ENCODE data around the gene POC1B.

The POC1B gene

GRCh38 chr12:89513544-89513943, 12.3 kb downstream of the POC1B start:
- Histone ChIP-seq H3K4me1 (no peaks in the 10 kb centered on the region), H3K4me3 (ENCODE audit: low read depth, low read length) (no peak overlapping the region), H3K27ac (no peak overlapping the region), H3K36me3 (ENCODE audit: control insufficient read depth, insufficient read depth, low read length) (no peaks in the 10 kb centered on the region), H2AFZ (no peak overlapping the region), H3K79me2 (peaks cover 21% of the 10 kb centered on the region), H3K9me3 (ENCODE audit: control insufficient read depth, low read length) (no peaks in the 10 kb centered on the region), H3K27me3 (ENCODE audit: control insufficient read depth, insufficient read depth, low read length) (no peaks in the 10 kb centered on the region), H3K9ac (no peak overlapping the region), H3K4me2 (ENCODE audit: low read length) (no peak overlapping the region)
- TF ChIP-seq CTCF (IDR thresholded peaks at IDR 0.05) = no peak

DNA sequence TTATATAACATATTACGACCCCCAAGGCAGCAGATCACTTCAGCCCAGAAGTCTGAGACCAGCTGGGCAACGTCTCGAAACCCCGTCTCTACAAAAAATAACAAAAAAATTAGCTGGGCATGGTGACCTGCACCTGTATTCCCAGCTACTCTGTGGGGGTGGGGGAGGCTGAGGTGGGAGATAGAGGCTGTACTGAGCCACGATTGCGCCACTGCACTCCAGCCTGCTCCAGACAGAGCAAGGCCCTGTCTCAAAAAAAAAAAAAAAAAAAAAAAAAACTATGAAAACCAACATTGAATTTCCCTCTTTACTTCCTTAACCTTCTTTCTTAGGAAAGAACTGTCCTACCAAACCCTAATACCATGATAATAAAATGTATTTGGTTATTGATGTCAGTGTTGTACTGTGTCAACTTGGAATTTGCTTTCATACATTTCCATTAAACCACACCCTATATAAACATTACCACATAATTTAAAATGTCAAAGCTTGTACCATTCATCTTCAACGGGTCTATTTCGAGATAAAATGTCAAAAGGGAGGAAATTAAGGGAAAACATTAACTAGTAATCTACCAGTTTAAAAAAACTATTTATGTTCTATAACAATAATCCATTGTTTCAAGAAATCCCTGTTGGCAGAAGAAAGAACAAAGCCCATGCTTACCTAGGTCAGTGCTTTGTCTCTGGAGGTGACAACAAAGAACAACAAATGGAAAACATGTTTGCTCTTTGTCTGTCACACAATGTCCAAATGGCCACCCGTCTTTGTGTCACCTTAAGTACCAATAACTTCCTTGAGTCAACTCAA, 18.6 kb downstream of the POC1B start:
- Histone ChIP-seq H3K27ac (no peak overlapping the region), H2AFZ (no peak overlapping the region), H3K36me3 (ENCODE audit: control insufficient read depth, insufficient read depth, low read length) (no peaks in the 10 kb centered on the region), H3K9ac (no peak overlapping the region), H3K27me3 (ENCODE audit: control insufficient read depth, insufficient read depth, low read length) (no peaks in the 10 kb centered on the region), H3K4me1 (no peaks in the 10 kb centered on the region), H3K9me3 (ENCODE audit: control insufficient read depth, low read length) (no peaks in the 10 kb centered on the region), H3K79me2 (peaks cover 5% of the 10 kb centered on the region), H3K4me2 (ENCODE audit: low read length) (no peak overlapping the region), H3K4me3 (ENCODE audit: low read depth, low read length) (no peak overlapping the region)
- TF ChIP-seq CTCF (IDR thresholded peaks at IDR 0.05) = no peak

DNA sequence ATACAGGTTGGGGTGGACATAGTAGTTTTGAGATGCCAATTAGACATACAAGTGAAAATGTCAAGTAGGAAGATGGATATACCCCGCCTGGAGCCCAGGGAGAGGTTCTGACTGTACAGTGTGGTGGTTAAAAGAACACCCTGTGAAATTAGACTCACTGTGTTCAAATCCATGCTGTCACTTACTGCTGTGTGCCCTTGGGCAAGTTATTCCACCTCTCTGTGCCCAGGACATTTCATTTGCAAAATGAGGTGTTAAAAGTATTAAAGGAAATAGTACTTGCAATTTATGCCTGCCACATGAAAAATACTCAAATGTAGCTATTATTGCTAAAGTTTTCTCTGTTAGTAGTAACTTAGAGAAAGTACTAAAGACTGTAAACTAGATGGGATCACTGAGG, 19.8 kb downstream of the POC1B start:
- Histone ChIP-seq H3K9me3 (ENCODE audit: control insufficient read depth, low read length) (no peaks in the 10 kb centered on the region), H3K79me2 (peaks cover 5% of the 10 kb centered on the region), H3K4me1 (no peaks in the 10 kb centered on the region), H3K36me3 (ENCODE audit: control insufficient read depth, insufficient read depth, low read length) (no peaks in the 10 kb centered on the region), H3K4me3 (ENCODE audit: low read depth, low read length) (no peak overlapping the region), H3K27me3 (ENCODE audit: control insufficient read depth, insufficient read depth, low read length) (no peaks in the 10 kb centered on the region), H3K9ac (no peak overlapping the region), H2AFZ (no peak overlapping the region), H3K27ac (no peak overlapping the region), H3K4me2 (ENCODE audit: low read length) (no peak overlapping the region)
- TF ChIP-seq CTCF (IDR thresholded peaks at IDR 0.05) = no peak

DNA sequence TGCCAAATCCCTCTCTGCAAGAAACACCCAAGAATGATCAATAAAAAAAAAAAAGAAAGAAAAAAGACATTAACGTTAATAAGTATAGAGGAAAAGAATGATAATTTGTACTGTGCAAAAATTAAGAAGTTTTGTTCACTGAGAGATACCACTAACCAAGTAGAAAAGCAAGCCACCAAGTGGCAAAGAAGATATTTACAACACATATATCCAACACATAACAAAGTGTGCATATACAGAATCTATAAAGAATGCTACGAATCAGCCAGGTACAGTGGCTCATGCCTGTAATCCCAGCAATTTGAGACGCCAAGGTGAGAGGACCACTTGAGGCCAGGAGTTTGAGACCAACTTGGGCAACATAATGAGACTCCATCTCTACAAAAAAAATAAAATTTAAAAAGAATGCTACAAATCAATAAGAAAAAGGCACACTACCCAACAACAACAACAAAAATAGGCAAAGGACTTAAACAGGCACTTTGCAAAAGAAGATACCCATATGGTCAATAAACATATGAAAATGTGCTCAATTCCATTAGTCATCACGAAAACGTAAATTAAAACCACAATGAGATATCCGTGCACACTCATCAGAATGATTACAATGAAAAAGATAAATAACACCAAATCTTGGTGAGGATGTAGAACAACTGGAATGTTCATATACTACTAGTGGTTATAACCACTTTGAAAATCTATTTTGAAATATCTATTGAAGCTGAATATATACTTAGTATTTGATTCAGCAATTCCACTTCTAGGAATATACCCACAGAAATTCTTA, 21.1 kb downstream of the POC1B start:
- no peak overlapping the region for H3K9ac ChIP-seq
- H3K4me3 ChIP-seq (ENCODE audit: low read depth, low read length) = no peak overlapping the region
- no peaks in the 10 kb centered on the region for H3K4me1 ChIP-seq
- no peaks in the 10 kb centered on the region for H3K27me3 ChIP-seq (ENCODE audit: control insufficient read depth, insufficient read depth, low read length)
- H3K4me2 ChIP-seq (ENCODE audit: low read length) = no peak overlapping the region
- no peak overlapping the region for H2AFZ ChIP-seq
- no peaks in the 10 kb centered on the region for H3K9me3 ChIP-seq (ENCODE audit: control insufficient read depth, low read length)
- H3K79me2 ChIP-seq = peaks cover 6% of the 10 kb centered on the region
- H3K27ac ChIP-seq = no peak overlapping the region
- H3K36me3 ChIP-seq (ENCODE audit: control insufficient read depth, insufficient read depth, low read length) = no peaks in the 10 kb centered on the region
- TF ChIP-seq CTCF (IDR thresholded peaks at IDR 0.05) = no peak
